Vagina (tissue), 2 donors: Measurements from ENCODE around the gene GGA1. TPM values are rescaled to one million over a fixed set of nuclear protein-coding genes. Genes with fewer than 3 reads are reported as not detected.

Experiments used
- DNase-seq, 2 donors: peaks; one replicate each; pipeline ENCODE4 v3.0.0-alpha.2; 2017; ENCODE audit errors: extremely low spot score in 2 of 2
- H3K27ac ChIP-seq: fragments of 200-600 bp; sonication (generic); one replicate; pipeline ENCODE4 v1.5.1; 2019
- H3K27me3 ChIP-seq: fragments of 200-600 bp; sonication (generic); one replicate; pipeline ENCODE4 v1.5.1; 2019
- H3K36me3 ChIP-seq, 2 donors: fragments of 200-600 bp; sonication (generic); one replicate each; pipeline ENCODE4 v1.5.1; 2017 to 2019
- H3K4me1 ChIP-seq: fragments of 200-600 bp; sonication (generic); one replicate; pipeline ENCODE4 v1.5.1; 2019
- H3K4me3 ChIP-seq, 2 donors: fragments of 200-600 bp; sonication (generic); 1 replicate in 1 of 2; 2 replicates in 1 of 2; pipeline ENCODE4 v1.5.1; 2016 to 2019
- H3K9me3 ChIP-seq: fragments of 200-600 bp; sonication (generic); one replicate; pipeline ENCODE4 v1.5.1; 2019
- POLR2A ChIP-seq, 2 donors: fragments of 450-650 bp; IDR thresholded peaks; one replicate each; pipeline ENCODE4 v1.6.1; 2017; ENCODE audit warnings: antibody characterized with exemption in 2 of 2, mild to moderate bottlenecking in 2 of 2, moderate library complexity in 2 of 2
- POLR2AphosphoS5 ChIP-seq, 2 donors: sonication (generic); formaldehyde crosslinking; IDR thresholded peaks; one replicate each; pipeline ENCODE4 v1.9.0; 2017; ENCODE audit warnings: antibody characterized with exemption in 2 of 2, mild to moderate bottlenecking in 2 of 2, low read depth in 1 of 2; ENCODE audit not compliant: insufficient read depth in 1 of 2
- intact Hi-C: fragments of 100-400 bp; cut with DNase I; formaldehyde crosslinking; loops from one replicate; pipeline ENCODE4 v1.15.1; 2023
- total RNA-seq: library from RNA; depleted of rRNA; stranded (reverse); fragments of >200 nt; gene quantifications from one replicate; pipeline ENCODE4 v1.2.3, GENCODE V29; 2016
- TF ChIP-seq, protein P1 (sequence below), 3 experiments: fragments of 450-650 bp in 2 of 3; fragments of 200-600 bp in 1 of 3; sonication (generic) in 1 of 3; IDR thresholded peaks; one replicate each; pipeline ENCODE4 v1.5.1; 2017 to 2019; ENCODE audit warnings: antibody characterized with exemption in 3 of 3, mild to moderate bottlenecking in 2 of 3, moderate library complexity in 2 of 3

Gene GGA1
- total RNA-seq, 1 donor from 2014 or later: 45.7 TPM

DNA sequence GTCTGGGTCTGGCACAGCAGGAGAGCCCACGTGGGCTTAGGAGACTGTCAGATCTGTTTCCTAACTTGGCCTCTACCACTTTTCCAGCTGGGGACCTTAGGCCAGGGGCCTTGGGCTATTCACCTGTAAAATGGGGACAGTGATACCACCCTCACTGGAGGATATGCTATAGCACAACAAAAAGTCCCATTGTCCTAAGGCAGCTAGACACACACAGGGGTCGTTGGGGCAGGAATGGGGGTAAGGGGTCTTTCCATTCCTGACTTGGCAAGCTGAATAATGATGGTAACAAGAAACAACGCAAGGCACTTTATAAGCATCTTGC, 28.3 kb downstream of the GGA1 start:
- DNase-seq: no peak
- no peaks in the 10 kb centered on the region for H3K9me3 ChIP-seq
- peaks cover 0 to 6% of the 10 kb centered on the region in 2 donors for H3K36me3 ChIP-seq
- intact Hi-C loops: no loop called here
- TF ChIP-seq, protein P1, sequence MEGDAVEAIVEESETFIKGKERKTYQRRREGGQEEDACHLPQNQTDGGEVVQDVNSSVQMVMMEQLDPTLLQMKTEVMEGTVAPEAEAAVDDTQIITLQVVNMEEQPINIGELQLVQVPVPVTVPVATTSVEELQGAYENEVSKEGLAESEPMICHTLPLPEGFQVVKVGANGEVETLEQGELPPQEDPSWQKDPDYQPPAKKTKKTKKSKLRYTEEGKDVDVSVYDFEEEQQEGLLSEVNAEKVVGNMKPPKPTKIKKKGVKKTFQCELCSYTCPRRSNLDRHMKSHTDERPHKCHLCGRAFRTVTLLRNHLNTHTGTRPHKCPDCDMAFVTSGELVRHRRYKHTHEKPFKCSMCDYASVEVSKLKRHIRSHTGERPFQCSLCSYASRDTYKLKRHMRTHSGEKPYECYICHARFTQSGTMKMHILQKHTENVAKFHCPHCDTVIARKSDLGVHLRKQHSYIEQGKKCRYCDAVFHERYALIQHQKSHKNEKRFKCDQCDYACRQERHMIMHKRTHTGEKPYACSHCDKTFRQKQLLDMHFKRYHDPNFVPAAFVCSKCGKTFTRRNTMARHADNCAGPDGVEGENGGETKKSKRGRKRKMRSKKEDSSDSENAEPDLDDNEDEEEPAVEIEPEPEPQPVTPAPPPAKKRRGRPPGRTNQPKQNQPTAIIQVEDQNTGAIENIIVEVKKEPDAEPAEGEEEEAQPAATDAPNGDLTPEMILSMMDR (IDR thresholded peaks at IDR 0.05): no peak
- no peak for TF ChIP-seq POLR2A (IDR thresholded peaks at IDR 0.05)
- no peak for TF ChIP-seq POLR2AphosphoS5 (IDR thresholded peaks at IDR 0.05; ENCODE audit: insufficient read depth in 1 of 2, low read depth in 1 of 2)
- H3K27ac ChIP-seq: peak overlapping the region; percentile 5
- no peak overlapping the region for H3K4me3 ChIP-seq
- H3K4me1 ChIP-seq: peaks cover 84% of the 10 kb centered on the region
- H3K27me3 ChIP-seq: no peaks in the 10 kb centered on the region

DNA sequence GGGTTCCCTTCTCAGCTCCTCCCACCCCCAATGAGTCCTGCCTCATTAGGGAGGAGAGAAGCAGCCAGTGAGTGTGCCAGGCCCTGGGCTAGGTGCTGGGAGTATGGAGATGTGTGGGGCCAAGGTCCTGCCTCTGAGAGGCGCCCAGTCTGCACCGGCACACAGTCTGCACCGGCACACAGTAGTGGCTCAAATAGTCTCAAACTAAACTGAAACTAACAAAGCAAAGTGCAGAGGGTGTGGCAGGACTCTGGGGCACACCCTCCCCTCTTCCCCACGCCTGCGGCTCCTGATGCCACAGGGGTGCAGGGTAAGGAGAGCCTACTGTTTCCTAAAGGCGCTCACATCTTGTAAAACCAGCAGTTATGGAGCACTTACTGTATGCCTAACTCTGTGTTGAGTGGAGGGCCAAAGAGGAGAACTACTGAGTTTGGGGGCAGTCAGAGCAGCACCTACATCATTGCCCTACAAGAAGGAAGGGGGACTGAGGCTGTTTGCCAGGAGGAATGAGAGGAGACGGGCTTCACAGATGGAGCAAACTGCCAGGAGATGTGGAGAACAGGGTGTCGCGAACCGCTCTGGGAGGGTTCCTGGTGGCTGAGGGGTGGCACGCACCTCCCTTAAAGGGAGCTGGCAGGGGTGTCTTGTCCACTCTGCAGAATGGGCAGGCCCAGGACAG, 29.9 kb downstream of the GGA1 start:
- Histone ChIP-seq H3K27me3 (no peaks in the 10 kb centered on the region), H3K4me1 (peaks cover 82% of the 10 kb centered on the region), H3K9me3 (no peaks in the 10 kb centered on the region), H3K4me3 (peak overlapping the region; percentile 59 to 88), H3K36me3 (no peaks in the 10 kb centered on the region), H3K27ac (peak overlapping the region; percentile 80)
- TF ChIP-seq POLR2A (IDR thresholded peaks at IDR 0.05): no peak
- TF ChIP-seq, protein P1 (IDR thresholded peaks at IDR 0.05): no peak
- no peak for DNase-seq
- intact Hi-C loops: no loop called here

DNA sequence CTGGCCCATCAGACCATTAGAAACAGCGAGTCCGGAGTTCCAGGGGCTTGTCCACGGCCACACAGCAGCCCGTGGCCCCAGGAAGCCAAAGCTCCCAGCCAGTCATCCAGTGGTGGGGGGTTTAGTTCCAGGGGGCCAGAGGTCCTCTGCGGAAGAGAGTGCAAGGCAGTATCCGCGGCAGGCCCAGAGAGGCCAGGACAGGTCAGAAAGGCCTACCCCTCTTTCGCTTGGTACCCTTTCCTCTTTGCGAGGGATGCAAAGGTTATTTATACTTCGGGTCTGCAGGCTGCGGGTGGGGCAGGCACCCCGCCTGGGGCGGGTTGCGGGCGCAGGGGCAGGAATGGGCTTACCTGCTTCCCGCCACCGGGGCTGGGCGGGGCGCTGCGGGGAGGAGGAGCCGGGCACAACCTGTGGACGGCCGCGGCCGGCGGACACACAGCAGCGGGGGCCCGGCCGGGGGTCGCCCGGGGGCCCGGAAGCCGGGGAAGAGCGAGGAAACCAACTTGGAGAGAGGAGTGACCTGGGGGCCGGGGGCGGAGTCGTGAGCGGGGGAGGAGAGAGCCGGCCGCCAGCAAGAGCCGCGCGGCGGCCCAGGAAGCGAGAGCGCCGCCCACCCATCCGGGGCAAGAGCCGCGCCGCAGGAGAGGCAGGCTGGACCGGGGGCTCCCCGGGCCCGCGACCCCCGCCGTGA, 30.6 kb downstream of the GGA1 start, which contains the start of gene SH3BP1:
SH3BP1 (plus strand) TSS at position 600 of the 691 bp plus-strand sequence. CDS start 119 bp downstream, outside the sequence.
- intact Hi-C loops: no loop called here
- DNase-seq: no peak
- Histone ChIP-seq H3K9me3 (no peaks in the 10 kb centered on the region), H3K36me3 (no peaks in the 10 kb centered on the region), H3K27me3 (no peaks in the 10 kb centered on the region), H3K27ac (peak within 1 kb of the TSS; percentile 80), H3K4me1 (peaks cover 78% of the 10 kb centered on the region), H3K4me3 (peak within 1 kb of the TSS; percentile 59 to 88)
- no peak for TF ChIP-seq POLR2A (IDR thresholded peaks at IDR 0.05)
- TF ChIP-seq POLR2AphosphoS5 (IDR thresholded peaks at IDR 0.05; ENCODE audit: insufficient read depth in 1 of 2, low read depth in 1 of 2): no peak

GRCh38 chr22:37639771-37640590, 31.3 kb downstream of the GGA1 start:
- intact Hi-C loops: loop anchor here (5.0 to 10.0 kb wide), 2 partner anchors 37 to 155 kb away; partner anchors contain the start of gene LGALS1
- H3K27me3 ChIP-seq: no peaks in the 10 kb centered on the region
- TF ChIP-seq, protein P1 (IDR thresholded peaks at IDR 0.05): no peak
- TF ChIP-seq POLR2A (IDR thresholded peaks at IDR 0.05) (no peak), POLR2AphosphoS5 (IDR thresholded peaks at IDR 0.05; ENCODE audit: insufficient read depth in 1 of 2, low read depth in 1 of 2) (no peak)
- no peak for DNase-seq
- H3K36me3 ChIP-seq: no peaks in the 10 kb centered on the region
- no peaks in the 10 kb centered on the region for H3K9me3 ChIP-seq
- peak overlapping the region; percentile 80 for H3K27ac ChIP-seq
- peak overlapping the region; percentile 59 to 88 for H3K4me3 ChIP-seq
- peaks cover 70% of the 10 kb centered on the region for H3K4me1 ChIP-seq
